Fibroblast of skin of left quadriceps (primary cell): Measurements from ENCODE around the gene DHCR24.

Experiments used
- DNase-seq, 2 experiments: peaks; one replicate each; pipeline ENCODE4 v3.0.0-alpha.2; 2013; ENCODE audit warnings: low read depth in 2 of 2

DHCR24 gene

GRCh38 chr1:54803761-54804470 is 83.1 kb downstream of the DHCR24 start:
- no peak for DNase-seq

- no peak for DNase-seq
Observed at GRCh38 chr1:54800899-54801759, 85.9 kb downstream of the DHCR24 start, which contains the start of gene TTC22. TTC22 (minus strand) TSS chr1:54801323; CDS start chr1:54801163, 160 bp downstream.

GRCh38 chr1:54800041-54800898 is 86.7 kb downstream of the DHCR24 start:
- no peak for DNase-seq
